ENCODE measurements around the gene RTCB.
"Not testable (repeated sequence)": the region's sequence is repeated elsewhere in the genome, so short reads cannot be mapped to it uniquely, and the experiment has no call there.

Gene RTCB

DNA sequence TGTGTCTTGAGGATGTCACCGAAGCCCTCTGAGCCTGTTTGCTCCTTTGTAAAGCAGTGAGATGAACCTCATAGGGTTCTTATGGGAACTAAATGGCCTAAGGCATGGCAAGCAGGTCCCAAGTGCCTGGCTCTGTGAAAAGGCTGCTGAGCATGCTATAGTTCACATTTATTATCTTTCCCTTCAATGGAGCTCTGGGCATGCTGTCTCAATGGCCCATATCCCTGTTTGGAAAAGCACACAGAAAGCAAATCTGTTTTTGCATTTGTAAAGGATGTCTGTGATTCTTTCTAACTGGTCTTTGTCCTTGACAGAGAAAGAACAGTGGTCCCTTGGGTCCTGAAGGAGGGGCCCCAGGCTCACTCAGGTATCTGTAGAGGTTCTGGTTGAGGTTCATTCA lies 26.4 kb downstream of the RTCB start:
- DNase-seq (ENCODE audit: insufficient read length) (no peak), FAIRE-seq (no peak)
- TF ChIP-seq POLR2AphosphoS5 (IDR thresholded peaks at IDR 0.05; ENCODE audit: low read depth, low read length), result no peak
- no peak for TF ChIP-seq POLR2A (IDR thresholded peaks at IDR 0.05; ENCODE audit: low read depth, low read length)
- no peak for TF ChIP-seq TAF1 (IDR thresholded peaks at IDR 0.05; ENCODE audit: borderline replicate concordance, low read depth, low read length)

DNA sequence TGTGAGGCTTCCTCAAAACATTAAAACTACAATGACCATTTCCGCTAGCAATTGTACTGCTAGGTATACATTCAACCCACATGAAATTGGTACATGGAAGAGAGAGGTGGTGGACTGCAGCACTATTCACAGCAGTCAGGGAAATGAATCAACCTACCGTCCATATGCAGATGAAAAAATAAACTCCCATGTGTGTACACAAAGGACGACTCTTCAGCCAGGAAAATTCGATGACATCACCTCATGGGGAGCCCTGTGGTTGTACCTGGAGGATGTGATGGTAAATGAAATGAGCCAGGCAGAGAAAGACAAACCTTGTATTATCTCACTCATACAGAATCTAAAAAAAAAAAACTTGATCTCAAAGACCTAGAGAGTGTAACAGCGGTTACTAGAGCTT lies 31.1 kb downstream of the RTCB start:
- FAIRE-seq, result no peak

DNA sequence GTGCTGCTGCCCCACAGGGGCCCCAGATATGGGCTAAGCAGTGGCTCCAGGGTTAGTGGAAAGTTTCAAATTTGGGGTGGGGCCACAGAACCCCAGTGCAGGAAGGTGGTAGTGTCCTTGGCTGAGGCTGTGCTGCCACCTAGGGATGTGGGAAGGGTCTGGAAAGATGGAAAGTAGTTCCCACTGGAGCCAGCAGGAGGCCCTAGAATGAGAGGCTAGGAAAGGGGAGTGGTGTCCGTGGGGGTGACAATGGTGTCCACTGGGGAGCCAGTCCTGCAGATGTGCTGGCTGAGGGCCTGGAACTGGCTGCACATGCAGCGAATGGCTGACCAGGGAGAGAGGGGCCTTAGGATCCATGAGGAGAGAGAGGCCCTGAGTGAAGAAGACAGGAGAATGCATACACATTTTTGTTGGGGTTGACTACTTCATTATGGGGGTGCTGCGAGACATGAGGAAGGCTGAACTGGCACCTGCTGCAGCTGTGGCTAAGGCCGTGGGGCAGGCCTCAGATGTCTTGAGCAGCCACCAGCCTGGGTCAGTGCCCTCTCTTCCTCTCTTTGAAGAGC lies 33.3 kb downstream of the RTCB start:
- DNase-seq (ENCODE audit: insufficient read length), result no peak
- no peak for FAIRE-seq
- TF ChIP-seq POLR2A (IDR thresholded peaks at IDR 0.05; ENCODE audit: low read depth, low read length) (no peak), POLR2AphosphoS5 (IDR thresholded peaks at IDR 0.05; ENCODE audit: low read depth, low read length) (no peak), TAF1 (IDR thresholded peaks at IDR 0.05; ENCODE audit: borderline replicate concordance, low read depth, low read length) (no peak)

More for the DNA sequence above, 31.1 kb downstream of the RTCB start:
- TF ChIP-seq TAF1 (IDR thresholded peaks at IDR 0.05; ENCODE audit: borderline replicate concordance, low read depth, low read length) (no peak), POLR2A (IDR thresholded peaks at IDR 0.05; ENCODE audit: low read depth, low read length) (no peak), POLR2AphosphoS5 (IDR thresholded peaks at IDR 0.05; ENCODE audit: low read depth, low read length) (no peak)
- no peak for DNase-seq (ENCODE audit: insufficient read length)

DNA sequence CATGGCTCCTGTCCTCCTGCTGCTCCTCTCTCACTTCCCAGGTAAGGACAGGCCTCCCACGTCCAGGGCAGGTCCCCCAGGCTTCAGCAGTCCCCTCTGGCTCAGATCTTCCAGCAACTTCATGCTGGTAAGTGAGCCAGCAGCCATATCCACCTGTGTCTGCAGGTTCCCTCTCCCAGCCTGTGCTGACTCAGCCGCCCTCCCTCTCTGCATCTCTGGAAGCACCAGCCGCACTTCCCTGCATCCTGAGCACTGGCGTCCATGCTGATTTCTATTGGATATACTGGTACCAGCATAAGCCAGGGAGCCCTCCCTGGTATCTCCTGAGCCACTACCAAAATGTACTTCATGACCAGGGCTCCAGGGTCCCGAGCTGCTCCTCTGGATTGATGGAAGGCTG lies 35.4 kb downstream of the RTCB start:
- no peak for DNase-seq (ENCODE audit: insufficient read length)
- TF ChIP-seq TAF1 (IDR thresholded peaks at IDR 0.05; ENCODE audit: borderline replicate concordance, low read depth, low read length), result no peak
- TF ChIP-seq POLR2AphosphoS5 (IDR thresholded peaks at IDR 0.05; ENCODE audit: low read depth, low read length), result no peak
- TF ChIP-seq POLR2A (IDR thresholded peaks at IDR 0.05; ENCODE audit: low read depth, low read length), result no peak
- FAIRE-seq, result no peak

DNA sequence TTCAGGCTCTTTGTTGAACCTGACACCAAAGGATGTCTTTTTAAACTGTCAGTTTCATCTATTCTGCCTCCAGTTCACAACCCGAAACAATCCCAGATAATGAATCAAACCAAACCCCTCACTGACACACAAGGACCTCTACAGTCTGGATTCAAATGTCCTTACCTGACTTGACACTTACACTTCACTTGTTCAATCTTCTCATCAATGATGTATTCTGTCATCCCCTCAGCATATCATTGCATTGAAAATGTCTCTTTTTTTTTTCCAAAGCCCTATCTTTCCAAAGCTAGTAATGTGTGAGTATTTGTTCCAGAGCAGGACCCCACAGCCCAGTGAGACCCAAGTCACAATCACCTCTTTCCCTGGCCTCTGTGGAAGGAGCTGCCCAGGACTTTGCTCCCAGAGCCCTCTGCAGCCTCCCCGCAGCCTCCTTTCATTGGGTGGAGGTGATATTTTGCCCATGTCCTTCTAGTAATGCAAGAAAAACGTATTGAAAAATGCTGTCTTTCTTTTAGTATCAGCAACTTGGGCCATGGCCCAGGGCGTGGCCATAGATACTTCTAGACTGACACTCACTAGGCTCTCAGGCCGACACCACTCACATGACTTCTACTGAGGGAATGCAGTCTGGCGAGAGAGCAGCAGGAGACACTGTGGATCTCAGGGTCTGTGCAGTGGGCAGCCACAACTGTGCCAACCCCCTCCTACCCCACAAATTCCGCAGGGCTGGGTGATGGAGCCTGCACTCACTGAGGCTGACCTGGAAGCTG lies 36.2 kb downstream of the RTCB start:
- FAIRE-seq, result no peak
- DNase-seq (ENCODE audit: insufficient read length), result no peak
- TF ChIP-seq POLR2AphosphoS5 (IDR thresholded peaks at IDR 0.05; ENCODE audit: low read depth, low read length) (no peak), POLR2A (IDR thresholded peaks at IDR 0.05; ENCODE audit: low read depth, low read length) (no peak), TAF1 (IDR thresholded peaks at IDR 0.05; ENCODE audit: borderline replicate concordance, low read depth, low read length) (no peak)

DNA sequence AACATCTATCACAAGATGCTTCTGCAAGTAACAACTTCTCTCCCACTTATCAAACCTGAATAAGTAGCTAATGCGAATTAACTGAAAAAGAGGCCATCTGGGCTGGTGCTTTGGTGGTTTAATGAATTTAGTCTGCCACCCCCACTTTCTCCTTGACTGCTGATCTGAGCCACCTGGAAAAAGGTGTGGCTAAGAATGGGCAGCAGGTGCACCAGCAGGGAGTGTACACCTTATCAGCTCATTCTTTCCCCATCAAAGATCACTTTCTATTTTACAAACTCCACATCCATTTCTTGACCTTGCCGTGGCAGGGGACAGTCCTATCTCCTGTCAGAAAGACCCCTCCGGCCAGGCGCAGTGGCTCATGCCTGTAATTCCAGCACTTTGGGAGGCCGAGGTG lies 47.8 kb downstream of the RTCB start:
- FAIRE-seq (no peak), DNase-seq (ENCODE audit: insufficient read length) (no peak)
- TF ChIP-seq TAF1 (IDR thresholded peaks at IDR 0.05; ENCODE audit: borderline replicate concordance, low read depth, low read length) (no peak), POLR2A (IDR thresholded peaks at IDR 0.05; ENCODE audit: low read depth, low read length) (no peak)

DNA sequence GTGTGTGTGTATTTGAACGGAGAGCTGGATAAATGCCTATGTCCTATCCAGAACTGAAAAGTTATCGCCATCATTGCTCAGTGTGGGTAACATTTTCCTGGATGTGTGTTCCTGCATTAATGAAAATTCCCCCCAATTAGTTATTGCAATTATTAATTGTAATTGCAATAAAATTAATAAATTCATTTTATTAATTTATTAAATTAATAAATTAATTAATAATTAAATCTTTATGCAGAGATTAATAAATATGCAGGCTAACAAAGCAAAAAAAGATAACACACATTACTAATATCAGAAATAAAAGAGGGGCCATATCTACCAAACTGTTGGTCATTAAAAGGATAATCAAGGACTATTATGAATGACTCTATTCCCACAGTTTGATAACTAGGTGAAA lies 50.8 kb downstream of the RTCB start:
- TF ChIP-seq POLR2AphosphoS5 (IDR thresholded peaks at IDR 0.05; ENCODE audit: low read depth, low read length) (no peak), POLR2A (IDR thresholded peaks at IDR 0.05; ENCODE audit: low read depth, low read length) (no peak), TAF1 (IDR thresholded peaks at IDR 0.05; ENCODE audit: borderline replicate concordance, low read depth, low read length) (no peak)
- no peak for DNase-seq (ENCODE audit: insufficient read length)
- FAIRE-seq, result no peak

DNA sequence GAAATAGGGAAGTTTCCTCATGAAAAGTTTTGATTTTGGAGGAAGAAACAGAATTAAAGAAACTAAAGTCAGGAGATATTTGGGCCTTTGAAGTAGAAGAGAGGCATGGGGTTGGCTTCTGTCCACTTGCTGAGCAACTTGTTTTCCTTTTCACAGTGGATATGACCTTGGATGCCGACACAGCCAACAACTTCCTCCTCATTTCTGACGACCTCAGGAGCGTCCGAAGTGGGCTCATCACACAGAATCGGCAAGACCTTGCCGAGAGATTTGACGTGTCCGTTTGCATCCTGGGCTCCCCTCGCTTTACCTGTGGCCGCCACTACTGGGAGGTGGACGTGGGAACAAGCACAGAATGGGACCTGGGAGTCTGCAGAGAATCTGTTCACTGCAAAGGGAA lies 52.0 kb downstream of the RTCB start:
- not testable (repeated sequence) for FAIRE-seq; DNase-seq (ENCODE audit: insufficient read length)

DNA sequence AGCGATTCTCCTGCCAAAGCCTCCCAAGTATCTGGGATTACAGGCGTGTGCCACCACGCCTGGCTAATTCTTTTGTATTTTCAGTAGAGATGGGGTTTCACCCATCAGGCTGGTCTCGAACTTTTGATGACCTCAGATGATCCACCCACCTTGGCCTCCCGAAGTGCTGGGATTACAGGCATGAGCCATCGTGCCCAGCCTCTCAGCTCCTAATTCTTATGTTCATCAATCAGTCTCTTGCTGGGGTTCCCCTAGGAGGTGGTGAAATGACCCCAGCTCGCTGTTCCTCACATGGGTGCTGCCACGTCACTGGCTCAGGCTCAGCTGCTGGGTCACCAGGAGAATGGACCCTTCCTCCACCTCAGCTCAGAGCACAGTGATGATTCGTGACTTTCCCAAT lies 54.5 kb downstream of the RTCB start, which contains the start of gene RFPL3:
RFPL3 (plus strand) TSS at position 301 of the 400 bp plus-strand sequence. CDS start 205 bp downstream, outside the sequence.
- not testable (repeated sequence) for FAIRE-seq; DNase-seq (ENCODE audit: insufficient read length)

DNA sequence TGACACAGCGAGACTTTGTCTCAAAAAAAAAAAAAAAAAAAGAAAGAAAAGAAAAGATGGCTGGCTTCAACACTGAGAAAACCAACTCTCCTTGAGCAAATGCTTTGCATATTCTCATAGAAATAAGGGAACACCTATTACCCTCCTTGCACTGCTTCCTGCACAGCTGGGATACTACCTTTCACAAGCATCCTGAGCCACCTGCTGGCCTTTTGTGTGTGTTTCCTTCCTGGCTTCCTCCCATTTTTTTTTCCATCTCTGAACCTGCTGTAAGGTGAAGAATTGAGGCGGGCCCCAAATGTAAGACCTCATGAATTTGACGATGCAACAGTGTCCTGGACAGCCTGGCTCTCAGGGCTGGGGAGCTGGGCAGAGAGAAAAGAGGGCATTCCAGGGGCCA lies 56.3 kb downstream of the RTCB start:
- DNase-seq (ENCODE audit: insufficient read length) (no peak), FAIRE-seq (no peak)
- TF ChIP-seq POLR2AphosphoS5 (IDR thresholded peaks at IDR 0.05; ENCODE audit: low read depth, low read length) (no peak), POLR2A (IDR thresholded peaks at IDR 0.05; ENCODE audit: low read depth, low read length) (no peak)

DNA sequence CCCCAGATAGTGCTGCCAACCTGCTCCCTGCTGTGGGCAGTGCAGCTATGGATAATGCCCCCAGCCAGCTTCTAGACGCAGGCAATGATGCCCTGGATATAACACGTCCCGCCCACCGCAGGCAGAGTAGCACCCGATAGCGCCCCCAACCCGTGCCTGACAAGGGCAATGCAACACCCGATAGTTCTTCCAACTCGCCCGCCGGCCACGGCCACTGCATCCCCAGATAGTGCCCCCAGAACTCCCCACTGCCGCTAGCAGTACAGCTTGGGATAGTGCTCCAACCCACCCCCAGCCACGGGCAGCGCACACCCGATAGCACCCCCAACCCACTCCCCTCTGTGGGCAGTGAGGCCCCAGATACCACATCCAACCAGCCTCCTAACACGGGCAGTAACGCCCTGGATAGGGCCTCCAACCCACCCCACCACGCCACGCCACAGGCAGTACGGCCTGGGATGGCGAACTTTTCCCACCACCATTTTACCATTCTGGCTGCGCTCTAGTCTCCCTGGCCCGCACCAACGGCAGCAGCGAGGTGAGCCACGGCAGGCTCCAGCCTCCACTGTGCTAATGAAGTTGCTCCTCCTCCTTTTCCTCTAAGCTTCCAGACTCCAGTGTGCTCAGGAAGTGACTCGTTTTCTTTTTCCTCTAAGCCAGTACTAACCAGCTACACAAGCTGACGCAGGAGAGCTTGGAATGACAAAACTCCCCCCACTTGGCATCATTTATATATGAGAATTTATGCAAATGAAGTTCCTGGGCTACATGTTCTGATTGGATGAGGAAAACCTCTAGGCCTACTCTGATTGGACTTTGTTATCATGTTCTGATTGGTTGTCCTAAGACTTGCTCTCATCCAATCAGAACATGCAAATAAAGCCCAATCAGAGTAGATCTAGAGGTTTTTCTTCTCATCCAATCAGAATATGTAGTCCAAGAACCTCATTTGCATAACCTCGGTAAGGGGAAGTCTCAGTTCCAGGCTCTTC lies 57.4 kb downstream of the RTCB start:
- TF ChIP-seq POLR2AphosphoS5 (IDR thresholded peaks at IDR 0.05; ENCODE audit: low read depth, low read length) (no peak), TAF1 (IDR thresholded peaks at IDR 0.05; ENCODE audit: borderline replicate concordance, low read depth, low read length) (no peak), POLR2A (IDR thresholded peaks at IDR 0.05; ENCODE audit: low read depth, low read length) (no peak)
- DNase-seq (ENCODE audit: insufficient read length) (no peak), FAIRE-seq (no peak)

DNA sequence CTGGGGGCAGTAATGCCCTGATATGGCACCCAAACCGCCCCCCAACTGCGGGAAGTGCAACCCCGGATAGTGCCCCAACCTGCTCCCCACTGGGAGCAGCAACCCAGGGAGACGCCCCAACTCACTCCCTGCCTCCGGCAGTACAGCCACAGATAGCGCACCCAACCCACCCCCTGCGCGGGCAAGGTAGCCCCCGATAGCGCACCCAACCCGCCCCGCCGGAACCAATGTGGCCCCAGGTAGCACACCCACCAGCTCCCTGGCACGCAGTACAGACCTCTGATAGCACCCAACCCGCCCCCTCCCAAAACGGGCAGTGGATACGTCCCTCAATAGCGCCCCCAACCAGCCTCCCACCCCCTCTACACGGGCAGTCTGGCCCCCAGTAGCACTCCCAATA lies 58.2 kb downstream of the RTCB start:
- TF ChIP-seq TAF1 (IDR thresholded peaks at IDR 0.05; ENCODE audit: borderline replicate concordance, low read depth, low read length) (no peak), POLR2A (IDR thresholded peaks at IDR 0.05; ENCODE audit: low read depth, low read length) (no peak), POLR2AphosphoS5 (IDR thresholded peaks at IDR 0.05; ENCODE audit: low read depth, low read length) (no peak)
- FAIRE-seq (no peak), DNase-seq (ENCODE audit: insufficient read length) (no peak)
